ENCODE results near the gene KRTAP4-3.

Gene KRTAP4-3

GRCh38 chr17:41185001-41185400 is 17.0 kb upstream of the KRTAP4-3 start:
- no peak overlapping the region for H2AFZ ChIP-seq (ENCODE audit: low read depth)
- H3K27ac ChIP-seq: no peak overlapping the region
- no peaks in the 10 kb centered on the region for H3K27me3 ChIP-seq (ENCODE audit: insufficient read depth, low read depth)
- H3K36me3 ChIP-seq (ENCODE audit: insufficient read depth): no peaks in the 10 kb centered on the region
- no peaks in the 10 kb centered on the region for H4K20me1 ChIP-seq (ENCODE audit: insufficient read depth)
- no peak overlapping the region for H3K9ac ChIP-seq
- H3K79me2 ChIP-seq (ENCODE audit: insufficient read depth, low read depth): no peaks in the 10 kb centered on the region
- no peak overlapping the region for H3K4me2 ChIP-seq
- no peak overlapping the region for H3K4me3 ChIP-seq (IDR thresholded peaks at IDR 0.05; ENCODE audit: insufficient read depth, low read depth, low read length)
- no peak for TF ChIP-seq CTCF (conservative IDR thresholded peaks at IDR 0.05; ENCODE audit: low read depth, low read length)
- H3K4me1 ChIP-seq (ENCODE audit: low read depth, poor library complexity, severe bottlenecking): no peaks in the 10 kb centered on the region

- Histone ChIP-seq H3K79me2 (ENCODE audit: insufficient read depth, low read depth) (no peaks in the 10 kb centered on the region), H3K4me1 (ENCODE audit: low read depth, poor library complexity, severe bottlenecking) (no peaks in the 10 kb centered on the region), H3K4me2 (no peak within 1 kb of the TSS), H3K27ac (no peak within 1 kb of the TSS), H2AFZ (ENCODE audit: low read depth) (no peak within 1 kb of the TSS), H3K4me3 (IDR thresholded peaks at IDR 0.05; ENCODE audit: insufficient read depth, low read depth, low read length) (no peak within 1 kb of the TSS), H4K20me1 (ENCODE audit: insufficient read depth) (no peaks in the 10 kb centered on the region), H3K27me3 (ENCODE audit: insufficient read depth, low read depth) (no peaks in the 10 kb centered on the region), H3K9ac (no peak within 1 kb of the TSS), H3K36me3 (ENCODE audit: insufficient read depth) (no peaks in the 10 kb centered on the region)
- TF ChIP-seq CTCF (conservative IDR thresholded peaks at IDR 0.05; ENCODE audit: low read depth, low read length): no peak
Observed at GRCh38 chr17:41184480-41184961, 16.5 kb upstream of the KRTAP4-3 start, which contains the start of gene KRTAP4-1. Gene KRTAP4-1, minus strand, starts transcription at chr17:41184911. Its CDS starts 57 bp downstream, at chr17:41184854.

- Histone ChIP-seq H2AFZ (ENCODE audit: low read depth) (no peak overlapping the region), H3K9ac (no peak overlapping the region)
Observed at GRCh38 chr17:41178843-41179616, 11.0 kb upstream of the KRTAP4-3 start.

GRCh38 chr17:41178341-41178740 is 10.3 kb upstream of the KRTAP4-3 start:
- H3K4me1 ChIP-seq (ENCODE audit: low read depth, poor library complexity, severe bottlenecking): peaks cover 10% of the 10 kb centered on the region
- H3K79me2 ChIP-seq (ENCODE audit: insufficient read depth, low read depth): no peaks in the 10 kb centered on the region
- H3K36me3 ChIP-seq (ENCODE audit: insufficient read depth): no peaks in the 10 kb centered on the region
- no peak overlapping the region for H2AFZ ChIP-seq (ENCODE audit: low read depth)
- H4K20me1 ChIP-seq (ENCODE audit: insufficient read depth): no peaks in the 10 kb centered on the region
- no peak overlapping the region for H3K27ac ChIP-seq
- H3K4me3 ChIP-seq (IDR thresholded peaks at IDR 0.05; ENCODE audit: insufficient read depth, low read depth, low read length): no peak overlapping the region
- no peak overlapping the region for H3K4me2 ChIP-seq
- TF ChIP-seq CTCF (conservative IDR thresholded peaks at IDR 0.05; ENCODE audit: low read depth, low read length): no peak
- H3K9ac ChIP-seq: no peak overlapping the region
- H3K27me3 ChIP-seq (ENCODE audit: insufficient read depth, low read depth): no peaks in the 10 kb centered on the region

More at GRCh38 chr17:41178843-41179616, 11.0 kb upstream of the KRTAP4-3 start:
- no peak overlapping the region for H3K4me2 ChIP-seq
- no peaks in the 10 kb centered on the region for H3K36me3 ChIP-seq (ENCODE audit: insufficient read depth)
- no peaks in the 10 kb centered on the region for H3K79me2 ChIP-seq (ENCODE audit: insufficient read depth, low read depth)
- no peaks in the 10 kb centered on the region for H3K27me3 ChIP-seq (ENCODE audit: insufficient read depth, low read depth)
- H3K4me3 ChIP-seq (IDR thresholded peaks at IDR 0.05; ENCODE audit: insufficient read depth, low read depth, low read length): no peak overlapping the region
- peaks cover 10% of the 10 kb centered on the region for H3K4me1 ChIP-seq (ENCODE audit: low read depth, poor library complexity, severe bottlenecking)
- no peak overlapping the region for H3K27ac ChIP-seq
- no peak for TF ChIP-seq CTCF (conservative IDR thresholded peaks at IDR 0.05; ENCODE audit: low read depth, low read length)
- no peaks in the 10 kb centered on the region for H4K20me1 ChIP-seq (ENCODE audit: insufficient read depth)
